ENCODE results near the gene PAPLN. TPM values are rescaled to one million over a fixed set of nuclear protein-coding genes. Genes with fewer than 3 reads are reported as not detected.
A peak's percentile ranks its signal among the peaks of the same experiment; 100 is the strongest.

PAPLN gene
- total RNA-seq, 1 experiment from 2014 or later, result 9.6 TPM

- TF ChIP-seq EZH2 (IDR thresholded peaks at IDR 0.05) (no peak), SP1 (IDR thresholded peaks at IDR 0.05; ENCODE audit: low read depth) (no peak)
- intact Hi-C loops (cut with micrococcal nuclease), result no loop called here
- no peaks in the 10 kb centered on the region for H3K9me2 ChIP-seq (ENCODE audit: insufficient read depth)
- no peaks in the 10 kb centered on the region for H3K27me3 ChIP-seq (ENCODE audit: insufficient read depth, low read length)
- ChIA-PET POLR2A (no interaction called here), RAD21 (ENCODE audit: low non-redundant PET in 1 of 2, low total read pairs in 2 of 2, uncharacterized antibody in 2 of 2, unreplicated experiment in 2 of 2) (interaction anchor here (1.7 to 3.1 kb wide), 2 partner anchors 178 kb away, joined by 15 to 24 read pairs; no protein-coding TSS in a partner anchor), CTCF (interaction anchor here (1.2 to 3.0 kb wide), 15 partner anchors 9 to 780 kb away, joined by 3 to 98 read pairs (median 8); partner anchors contain the start of genes NUMB and RIOX1)
- no peak for DNase-seq (ENCODE audit: low read depth, low spot score)
- H3K79me2 ChIP-seq (ENCODE audit: insufficient read depth, low read length), result no peaks in the 10 kb centered on the region
- H3K9ac ChIP-seq (ENCODE audit: low read length), result no peak overlapping the region
- BruUV-seq (replicated peaks), result no TSS peak
- no peaks in the 10 kb centered on the region; a peak in 1 of 4 replicates for H3K9me3 ChIP-seq (ENCODE audit: control insufficient read depth in 1 of 2, insufficient read depth in 1 of 2, low read depth in 1 of 2, low read length in 2 of 2)
- peaks cover 0 to 4% of the 10 kb centered on the region in 2 experiments; a peak in 1 of 4 replicates for H3K36me3 ChIP-seq (ENCODE audit: control insufficient read depth in 1 of 2, insufficient read depth in 2 of 2, low read length in 2 of 2)
- no peak overlapping the region for H3K4me2 ChIP-seq (ENCODE audit: low read length)
- H3K4me3 ChIP-seq (replicated peaks in 1 of 2; ENCODE audit: low read depth in 1 of 2, low read length in 2 of 2), result no peak overlapping the region
- H4K20me1 ChIP-seq (ENCODE audit: insufficient read depth), result no peaks in the 10 kb centered on the region; the same call in 1 of the 2 replicates
- H2AFZ ChIP-seq (ENCODE audit: low read depth, low read length, poor library complexity, severe bottlenecking), result no peak overlapping the region
- no peak overlapping the region for H3K27ac ChIP-seq (ENCODE audit: low read depth, low read length)
- no peak for ATAC-seq
- no peaks in the 10 kb centered on the region for H3K4me1 ChIP-seq (ENCODE audit: control insufficient read depth in 1 of 2, insufficient read depth in 2 of 2, low read length in 2 of 2)
Measured at GRCh38 chr14:73293782-73294781, 56.8 kb downstream of the PAPLN start.

GRCh38 chr14:73295198-73295796, 58.0 kb downstream of the PAPLN start:
- CTCF ChIA-PET, result interaction anchor here (0.6 to 3.0 kb wide), 38 partner anchors 8 to 781 kb away, joined by 3 to 98 read pairs (median 4); partner anchors contain the start of genes NUMB and RIOX1

More at GRCh38 chr14:73295198-73295796, 58.0 kb downstream of the PAPLN start:
- Histone ChIP-seq H3K4me1 (ENCODE audit: control insufficient read depth in 1 of 2, insufficient read depth in 2 of 2, low read length in 2 of 2) (no peaks in the 10 kb centered on the region), H3K4me3 (replicated peaks in 1 of 2; ENCODE audit: low read depth in 1 of 2, low read length in 2 of 2) (no peak overlapping the region), H3K9me2 (ENCODE audit: insufficient read depth) (no peaks in the 10 kb centered on the region), H3K36me3 (ENCODE audit: control insufficient read depth in 1 of 2, insufficient read depth in 2 of 2, low read length in 2 of 2) (peaks cover 0 to 4% of the 10 kb centered on the region in 2 experiments; a peak in 1 of 4 replicates), H4K20me1 (ENCODE audit: insufficient read depth) (no peaks in the 10 kb centered on the region; the same call in 1 of the 2 replicates), H3K79me2 (ENCODE audit: insufficient read depth, low read length) (no peaks in the 10 kb centered on the region), H3K4me2 (ENCODE audit: low read length) (no peak overlapping the region), H3K9ac (ENCODE audit: low read length) (no peak overlapping the region), H3K9me3 (ENCODE audit: control insufficient read depth in 1 of 2, insufficient read depth in 1 of 2, low read depth in 1 of 2, low read length in 2 of 2) (no peaks in the 10 kb centered on the region; a peak in 1 of 4 replicates), H3K27ac (ENCODE audit: low read depth, low read length) (no peak overlapping the region), H2AFZ (ENCODE audit: low read depth, low read length, poor library complexity, severe bottlenecking) (no peak overlapping the region), H3K27me3 (ENCODE audit: insufficient read depth, low read length) (no peaks in the 10 kb centered on the region)
- DNase-seq (ENCODE audit: low read depth, low spot score) (peak; percentile 33), ATAC-seq (peak; percentile 71)
- ChIA-PET RAD21 (ENCODE audit: low non-redundant PET in 1 of 2, low total read pairs in 2 of 2, uncharacterized antibody in 2 of 2, unreplicated experiment in 2 of 2) (interaction anchor here (0.6 to 3.1 kb wide), 6 partner anchors 160 to 177 kb away, joined by 3 to 24 read pairs (median 4); no protein-coding TSS in a partner anchor), POLR2A (interaction anchor here (0.9 kb wide), 1 partner anchor 176 kb away, joined by 4 read pairs; no protein-coding TSS in a partner anchor)
- BruUV-seq (replicated peaks), result no TSS peak
- TF ChIP-seq SRF (IDR thresholded peaks at IDR 0.05; ENCODE audit: low read depth) (no peak), CTCF (IDR thresholded peaks at IDR 0.05 in 2 of 3, conservative IDR thresholded peaks at IDR 0.05 in 1 of 3; ENCODE audit: borderline replicate concordance in 1 of 3, insufficient read depth in 1 of 3, low read depth in 2 of 3, low read length in 2 of 3) (peak; percentile 60 to 85 (median 64); a peak in 5 of 6 replicates), SP1 (IDR thresholded peaks at IDR 0.05; ENCODE audit: low read depth) (peak; percentile 13; the same call in 1 of the 2 replicates), RAD21 (IDR thresholded peaks at IDR 0.05; ENCODE audit: low read depth) (peak; percentile 58), JUND (IDR thresholded peaks at IDR 0.05) (no peak)
- intact Hi-C loops (cut with micrococcal nuclease), result loop anchor here (1.0 to 5.0 kb wide), 3 partner anchors 123 to 338 kb away; no protein-coding TSS in a partner anchor
